HT1080 (cell line): Measurements from ENCODE around the gene P2RX7. TPM values are rescaled to one million over a fixed set of nuclear protein-coding genes. Genes with fewer than 3 reads are reported as not detected.
"Not testable (repeated sequence)": the region's sequence is repeated elsewhere in the genome, so short reads cannot be mapped to it uniquely, and the experiment has no call there.

ENCODE experiments used
- DNase-seq: peaks from one replicate; pipeline ENCODE4 v3.0.0-alpha.2; 2015; ENCODE audit warnings: low read depth
- total RNA-seq: library from RNA; depleted of rRNA; stranded (reverse); fragments of >200 nt; shearing (Covaris generic); gene quantifications from 2 replicates; pipeline ENCODE4 v1.2.3, GENCODE V29; 2014

The P2RX7 gene
- total RNA-seq, 1 experiment from 2014 or later: not detected

GRCh38 chr12:121133838-121134237 lies 1.2 kb downstream of the P2RX7 start:
- DNase-seq: no peak

- DNase-seq: no peak
These were observed 2.6 kb downstream of the P2RX7 start for GRCh38 chr12:121135320-121135719.

DNA sequence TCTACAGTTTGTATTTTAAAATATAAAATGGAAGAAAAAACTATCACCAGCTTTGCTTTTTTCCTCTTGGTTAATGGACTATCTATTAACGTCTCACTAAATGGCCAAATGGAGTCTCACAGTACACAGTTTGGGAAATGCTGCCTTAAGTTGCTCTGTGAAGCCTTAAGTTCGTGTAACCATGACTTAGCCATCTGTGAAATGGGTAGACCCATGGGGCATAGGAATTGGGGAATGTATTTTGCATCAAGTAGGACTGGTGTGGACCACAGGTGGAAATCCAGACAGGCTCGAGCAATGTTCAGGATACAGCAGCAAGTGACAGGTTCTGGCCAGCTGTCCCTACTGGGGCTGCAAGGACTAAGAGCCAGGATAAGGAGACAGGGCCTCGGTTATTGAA lies 4.8 kb downstream of the P2RX7 start:
- DNase-seq: no peak

DNA sequence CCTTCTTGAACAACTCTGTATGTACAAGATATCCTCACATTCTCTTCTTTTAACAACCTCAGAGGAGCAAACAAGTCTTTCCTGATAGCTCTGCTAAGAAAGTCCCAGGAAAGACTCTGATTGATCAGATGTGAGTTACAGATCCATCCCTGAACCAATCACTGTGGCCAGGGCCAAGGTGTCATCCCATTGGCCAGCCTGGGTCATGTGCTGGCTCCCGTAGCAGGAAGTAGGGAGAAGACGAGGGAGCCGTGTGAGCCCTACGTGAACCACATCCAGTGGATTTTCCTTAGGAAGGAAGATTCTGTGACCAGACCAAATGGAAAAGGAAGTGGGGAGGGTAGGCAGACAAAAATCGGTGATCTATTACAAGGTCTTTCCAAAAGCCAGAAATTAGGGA lies 5.6 kb downstream of the P2RX7 start:
- DNase-seq: peak; percentile 34

GRCh38 chr12:121139286-121139685 lies 6.6 kb downstream of the P2RX7 start:
- no peak for DNase-seq

- no peak for DNase-seq
These were observed 9.7 kb downstream of the P2RX7 start for GRCh38 chr12:121142171-121142950.

- peak; percentile 35 for DNase-seq
These were observed 11.8 kb downstream of the P2RX7 start for GRCh38 chr12:121144416-121144914.

- DNase-seq: peak; percentile 19
These were observed 12.5 kb downstream of the P2RX7 start for GRCh38 chr12:121145221-121145620.

GRCh38 chr12:121149289-121149688 lies 16.6 kb downstream of the P2RX7 start:
- not testable (repeated sequence) for DNase-seq

DNA sequence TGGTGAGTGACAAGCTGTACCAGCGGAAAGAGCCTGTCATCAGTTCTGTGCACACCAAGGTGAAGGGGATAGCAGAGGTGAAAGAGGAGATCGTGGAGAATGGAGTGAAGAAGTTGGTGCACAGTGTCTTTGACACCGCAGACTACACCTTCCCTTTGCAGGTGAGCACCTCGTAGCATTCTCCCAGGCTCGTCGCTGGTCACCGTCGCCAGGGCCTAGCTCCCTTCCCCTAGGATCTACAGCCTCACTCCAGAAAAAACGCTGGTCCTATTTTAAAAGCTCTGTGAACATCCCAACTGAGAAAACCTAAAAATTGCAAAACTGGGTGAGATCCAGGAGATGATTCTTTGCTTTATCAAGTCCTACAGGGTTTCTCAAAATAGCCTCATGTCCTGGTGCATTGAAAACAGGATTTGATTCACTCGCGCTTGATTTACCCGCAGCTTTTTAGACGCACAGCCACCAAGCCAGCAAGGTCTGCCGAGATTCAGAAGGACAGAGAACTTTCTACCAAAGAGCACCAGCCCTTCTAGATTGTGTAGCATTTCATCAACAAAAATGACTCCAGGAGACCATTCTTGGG lies 22.2 kb downstream of the P2RX7 start:
- DNase-seq: no peak

- DNase-seq: no peak
These were observed 23.7 kb downstream of the P2RX7 start for GRCh38 chr12:121156365-121156764.

GRCh38 chr12:121158085-121158484 lies 25.4 kb downstream of the P2RX7 start:
- DNase-seq: no peak

GRCh38 chr12:121158728-121159351 lies 26.2 kb downstream of the P2RX7 start:
- DNase-seq: not testable (repeated sequence)

DNA sequence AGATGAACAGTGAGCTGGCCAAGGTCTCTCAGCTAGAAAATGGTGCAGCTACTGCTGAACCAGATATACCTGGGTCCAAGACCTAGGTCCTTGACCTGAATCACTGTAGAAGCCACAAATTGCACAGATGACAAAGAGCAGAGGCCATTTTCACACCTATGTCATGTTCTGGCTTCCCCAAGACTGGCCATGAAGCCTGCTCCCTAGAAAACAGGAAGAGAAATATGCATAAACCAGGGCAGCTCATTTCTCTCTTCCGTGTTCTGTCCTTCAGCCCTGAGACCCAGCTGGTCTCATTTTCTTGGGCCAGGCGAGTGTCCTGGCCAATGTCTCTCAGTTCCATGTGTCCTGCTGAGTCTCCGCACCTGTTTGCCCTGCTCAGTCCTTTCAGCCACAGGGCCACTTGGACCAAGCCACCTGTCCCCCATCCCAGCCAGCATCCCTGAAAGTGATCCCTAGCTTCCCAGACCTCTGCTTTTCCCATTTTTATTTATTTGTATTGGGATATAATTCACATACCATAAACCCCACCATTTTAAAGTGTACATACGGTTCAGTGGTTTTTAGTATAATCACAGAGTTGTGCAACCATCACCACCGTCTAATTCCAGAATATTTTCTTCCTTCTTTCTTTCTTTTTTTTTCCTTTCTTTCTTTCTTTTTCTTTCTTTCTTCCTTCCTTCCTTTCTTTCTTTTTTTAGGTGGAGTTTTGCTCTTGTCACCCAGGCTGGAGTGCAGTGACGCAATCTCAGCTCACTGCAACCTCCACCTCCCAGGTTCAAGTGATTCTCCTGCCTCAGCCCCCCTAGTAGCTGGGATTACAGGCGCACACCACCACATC lies 27.0 kb downstream of the P2RX7 start:
- DNase-seq: no peak

DNA sequence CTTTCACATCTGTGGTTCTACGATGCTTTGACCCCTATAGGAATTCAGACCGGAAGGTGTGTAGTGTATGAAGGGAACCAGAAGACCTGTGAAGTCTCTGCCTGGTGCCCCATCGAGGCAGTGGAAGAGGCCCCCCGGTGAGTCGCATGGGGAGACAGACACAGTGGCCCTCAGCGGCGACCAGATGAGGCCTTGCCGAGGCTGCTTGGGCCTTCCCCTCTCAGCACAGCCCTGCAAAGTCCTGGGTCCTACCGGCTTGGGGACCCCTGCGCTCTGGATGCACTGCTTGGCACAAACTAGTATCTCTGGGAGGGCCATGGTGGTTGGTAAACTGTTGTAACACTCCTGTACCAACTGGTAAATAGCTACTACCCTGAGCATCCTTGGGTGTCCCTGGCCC lies 29.7 kb downstream of the P2RX7 start:
- no peak for DNase-seq

DNA sequence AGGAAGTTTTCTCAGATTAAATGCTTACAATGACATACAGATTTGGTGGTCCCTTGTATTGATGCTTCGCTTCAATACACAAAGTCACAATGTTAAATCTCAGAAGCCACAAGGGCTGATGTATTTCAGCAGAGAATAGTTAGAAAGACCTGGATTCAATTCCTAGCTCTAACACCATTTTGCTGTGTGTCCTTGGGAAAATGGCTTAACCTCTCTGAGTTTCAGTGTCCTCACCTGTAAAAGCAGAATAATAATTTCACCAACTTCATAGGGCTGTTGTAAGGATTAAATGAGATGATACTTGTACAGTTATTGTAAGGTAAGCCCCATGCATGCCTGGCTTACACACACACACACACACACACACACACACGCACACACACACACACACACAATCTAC lies 30.3 kb downstream of the P2RX7 start:
- no peak for DNase-seq

- DNase-seq: peak; percentile 20
These were observed 32.2 kb downstream of the P2RX7 start for GRCh38 chr12:121164839-121165238.

- peak; percentile 68 for DNase-seq
These were observed 32.6 kb downstream of the P2RX7 start for GRCh38 chr12:121165316-121165715.

GRCh38 chr12:121166356-121166755 lies 33.7 kb downstream of the P2RX7 start:
- DNase-seq: no peak

GRCh38 chr12:121167232-121167820 lies 34.6 kb downstream of the P2RX7 start:
- DNase-seq: no peak

- DNase-seq: no peak
These were observed 35.3 kb downstream of the P2RX7 start for GRCh38 chr12:121167951-121168350.
